K562 (cell line): ENCODE data around the gene ZCCHC14. TPM values are rescaled to one million over a fixed set of nuclear protein-coding genes. Genes with fewer than 3 reads are reported as not detected.
A peak's percentile ranks its signal among the peaks of the same experiment; 100 is the strongest.

Experiments used
- ATAC-seq: fragments of 200-7000 bp; cut with Tn5 transposase; 3 replicates; pipeline ENCODE4 v1.9.1; 2020; ENCODE audit warnings: moderate library complexity
- BruUV-seq: library from RNA; stranded (reverse); fragments of 400-500 nt; replicated peaks from 2 replicates; lab custom pipeline; 2021; lab: Mats Ljungman, UMichigan
- CTCF ChIA-PET: fragments of 300-600 bp; formaldehyde crosslinking; extraction: SDS; loops from one replicate; lab custom pipeline; 2021; ENCODE audit warnings: low intra/inter-chr PET ratio; lab: Yijun Ruan, JAX
- POLR2A ChIA-PET: fragments of 300-600, 350-650 bp; sonication (Branson Sonifier 250); formaldehyde crosslinking; extraction: SDS; loops from one replicate; lab custom pipeline; 2021; ENCODE audit warnings: antibody characterized with exemption, inconsistent platforms; lab: Yijun Ruan, JAX
- DNase-seq, 4 experiments: peaks; one replicate each; pipeline versions ENCODE4 v3.0.0 to v3.0.0-alpha.2; 2011 to 2018; ENCODE audit warnings: low spot score in 3 of 4, mixed read lengths in 3 of 4; ENCODE audit errors: extremely low read depth in 1 of 4
- FAIRE-seq: peaks from 2 replicates; lab custom pipeline; 2011; peaks lifted over from hg19 to GRCh38; lab: Jason Lieb, UNC
- H2AFZ ChIP-seq: 2 replicates; pipeline ENCODE4 v1.6.0; 2011; ENCODE audit warnings: low read depth, low read length, control low read depth, inconsistent platforms
- H3K27ac ChIP-seq: fragments of 200-600 bp; 3 replicates; pipeline ENCODE4 v1.8.0; 2011; ENCODE audit warnings: low read depth, mild to moderate bottlenecking, control low read depth, inconsistent platforms, low read length, moderate library complexity, mixed read lengths; ENCODE audit errors: extremely low read depth
- H3K27me3 ChIP-seq, 2 experiments: fragments of 300-600 bp in 1 of 2; 2 replicates in 1 of 2; 3 replicates in 1 of 2; pipeline versions ENCODE4 v1.6.0 to v1.8.0; 2011; ENCODE audit warnings: inconsistent platforms in 2 of 2, low read length in 2 of 2, mild to moderate bottlenecking in 1 of 2, mixed read lengths in 1 of 2, moderate library complexity in 1 of 2; ENCODE audit not compliant: control insufficient read depth in 2 of 2, insufficient read depth in 2 of 2
- H3K36me3 ChIP-seq: fragments of 300-600 bp; 3 replicates; pipeline ENCODE4 v1.8.0; 2011; ENCODE audit warnings: mild to moderate bottlenecking, low read length, inconsistent platforms; ENCODE audit not compliant: control insufficient read depth, insufficient read depth
- H3K4me1 ChIP-seq, 2 experiments: fragments of 200-600 bp in 1 of 2; replicated peaks in 1 of 2; 2 replicates in 1 of 2; 3 replicates in 1 of 2; pipeline versions ENCODE4 v1.5.1 to v1.8.0; 2011; ENCODE audit warnings: inconsistent platforms in 2 of 2, low read length in 2 of 2, mild to moderate bottlenecking in 1 of 2, mixed read lengths in 1 of 2, moderate library complexity in 1 of 2; ENCODE audit not compliant: control insufficient read depth in 2 of 2, insufficient read depth in 2 of 2
- H3K4me2 ChIP-seq: 2 replicates; pipeline ENCODE4 v1.6.1; 2011; ENCODE audit warnings: low read length, control low read depth, inconsistent platforms, mixed read lengths; ENCODE audit not compliant: insufficient read depth
- H3K4me3 ChIP-seq: fragments of 200-600 bp; sonication (generic), shearing (Covaris generic); 2 replicates; pipeline ENCODE4 v1.5.1; 2016; ENCODE audit warnings: control low read depth, inconsistent platforms
- H3K79me2 ChIP-seq: fragments of 200-600 bp; 3 replicates; pipeline ENCODE4 v1.8.0; 2011; ENCODE audit warnings: low read length, inconsistent platforms; ENCODE audit not compliant: control insufficient read depth, insufficient read depth
- H3K9ac ChIP-seq, 2 experiments: 2 replicates each; pipeline versions ENCODE4 v1.6.0 to v1.6.1; 2011; ENCODE audit warnings: low read depth in 2 of 2, low read length in 2 of 2, control low read depth in 1 of 2, inconsistent platforms in 1 of 2, mild to moderate bottlenecking in 1 of 2, mixed read lengths in 1 of 2; ENCODE audit not compliant: insufficient read depth in 1 of 2
- H3K9me1 ChIP-seq: one replicate; pipeline ENCODE4 v1.6.0; 2011; ENCODE audit warnings: inconsistent platforms, mild to moderate bottlenecking, low read length, moderate library complexity; ENCODE audit not compliant: control insufficient read depth, insufficient read depth
- H3K9me3 ChIP-seq: replicated peaks from 2 replicates; pipeline ENCODE4 v1.5.1; 2011; ENCODE audit warnings: low read depth, low read length, inconsistent platforms; ENCODE audit not compliant: control insufficient read depth, insufficient read depth
- H4K20me1 ChIP-seq: replicated peaks from 2 replicates; pipeline ENCODE4 v1.6.1; 2011; ENCODE audit warnings: low read length, inconsistent platforms, mixed read lengths; ENCODE audit not compliant: control insufficient read depth, insufficient read depth
- CBFA2T3 ChIP-seq: fragments of 450-650 bp; IDR thresholded peaks from 2 replicates; pipeline ENCODE4 v1.6.1; 2017
- EP400 ChIP-seq: fragments of 450-650 bp; IDR thresholded peaks from 2 replicates; pipeline ENCODE4 v1.6.1; 2017; ENCODE audit warnings: antibody characterized with exemption, mild to moderate bottlenecking, moderate library complexity
- ETV5 ChIP-seq: sonication (generic); formaldehyde crosslinking; IDR thresholded peaks from 2 replicates; pipeline ENCODE4 v1.4.0; 2020; ENCODE audit warnings: low read depth, mild to moderate bottlenecking, missing genetic modification reagents
- ZNF589 ChIP-seq: fragments of 200-800 bp; sonication (Bioruptor generic); IDR thresholded peaks from 2 replicates; pipeline ENCODE4 v1.6.1; 2016; ENCODE audit warnings: low read depth, missing genetic modification characterization, missing compliant biosample characterization
- WGBS: fragments of 100-300 bp; shearing (Covaris generic); methylation state at CpG from one replicate; pipeline ENCODE4 v1.1.6; 2016; ENCODE audit warnings: low coverage, mixed read lengths; ENCODE audit not compliant: insufficient coverage; ENCODE audit errors: missing lambda C conversion rate; 5-methylcytosine and 5-hydroxymethylcytosine counted together
- in situ Hi-C: fragments of 300-500 bp; cut with MboI; formaldehyde crosslinking; loops from 4 replicates; pipeline ENCODE4 v1.15.0; 2018; ENCODE audit warnings: inconsistent platforms, mixed read lengths
- intact Hi-C: fragments of 100-400 bp; cut with micrococcal nuclease; formaldehyde crosslinking; loops from 2 replicates; pipeline ENCODE4 v1.14.2; 2022
- polyA plus RNA-seq, 8 experiments: library from polyadenylated mRNA; depleted of rRNA in 4 of 8; stranded (reverse) in 5 of 8; unstranded in 3 of 8; fragments of >200 nt; fragmentation: Nextera tagmentation in 2 of 8; fragmentation: Illumina TruSeq in 1 of 8; extraction: Ambion mirVana in 2 of 8; extraction: Trizol in 1 of 8; gene quantifications; 2 replicates each; pipeline versions ENCODE4 v1.2.1 to v1.2.3, GENCODE V29; 2011 to 2014; ENCODE audit warnings: inconsistent platforms in 1 of 8, missing spikeins in 1 of 8
- total RNA-seq, 7 experiments: library from RNA; depleted of rRNA in 6 of 7; stranded (reverse); fragments of >200 nt in 6 of 7; fragmentation: Illumina TruSeq in 2 of 7; extraction: Trizol in 2 of 7; gene quantifications; 2 replicates each; pipeline versions ENCODE4 v1.2.1 to v1.2.3, GENCODE V29; 2011 to 2021; ENCODE audit warnings: low replicate concordance in 1 of 7
- TF ChIP-seq, protein P1 (sequence below): fragments of 450-650 bp; formaldehyde crosslinking; IDR thresholded peaks from 2 replicates; pipeline ENCODE4 v1.4.0; 2020; ENCODE audit warnings: mild to moderate bottlenecking, moderate library complexity
- TF ChIP-seq, protein P2 (sequence below): fragments of 250-450 bp; sonication (Bioruptor Pico); IDR thresholded peaks from 2 replicates; pipeline ENCODE4 v1.4.0; 2020; ENCODE audit warnings: mild to moderate bottlenecking, moderate library complexity
- TF ChIP-seq, protein P3 (sequence below): IDR thresholded peaks from 2 replicates; pipeline ENCODE4 v1.6.1; 2016; ENCODE audit warnings: missing genetic modification characterization, missing compliant biosample characterization
- TF ChIP-seq, protein P4 (sequence below): fragments of 200-800 bp; sonication (Bioruptor generic); IDR thresholded peaks from 2 replicates; pipeline ENCODE4 v1.6.1; 2016; ENCODE audit warnings: missing genetic modification characterization, missing compliant biosample characterization

The ZCCHC14 gene
- total and polyA plus RNA-seq, 9 of the 15 experiments (the other 6 are each of a cell fraction or from before 2014, with no cell fraction given) = 1.5 to 12.4 (median 2.9) TPM

DNA sequence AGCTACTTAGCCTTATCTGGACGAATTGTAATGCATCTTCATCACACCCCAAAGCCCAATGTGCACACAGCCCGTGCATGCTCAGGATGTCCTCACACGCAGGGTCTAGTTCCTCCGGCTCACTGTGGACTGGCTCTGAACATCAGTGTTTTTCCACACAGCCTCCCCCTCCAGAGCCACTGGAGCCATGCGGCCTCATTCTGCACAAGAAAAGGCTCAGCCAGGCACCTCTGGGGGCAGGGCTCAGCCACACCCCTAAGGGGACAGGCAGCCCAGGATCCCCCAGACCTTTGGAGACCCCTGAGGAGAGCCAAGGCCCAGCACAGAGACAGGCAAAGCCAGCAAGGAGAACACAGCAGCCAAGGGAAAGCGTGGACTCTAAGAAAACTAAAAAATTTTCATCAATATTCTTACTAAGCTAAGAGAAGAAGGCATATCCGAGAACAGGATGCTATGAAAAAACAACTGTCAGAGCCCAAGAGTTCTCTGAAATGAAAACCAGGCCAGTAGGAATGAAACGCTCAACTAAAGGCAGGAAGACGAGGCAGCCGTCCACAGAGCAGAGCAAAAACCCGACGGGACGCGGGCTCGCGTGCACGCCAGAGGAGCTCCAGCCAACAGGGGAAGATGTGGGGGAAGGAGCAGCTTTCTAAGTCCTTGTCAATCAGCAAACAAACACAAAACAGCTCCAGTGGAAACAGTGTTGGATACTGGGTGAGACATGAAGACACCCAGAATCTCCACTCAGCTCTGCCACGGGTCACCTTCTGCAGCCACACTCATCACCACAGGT is 66.2 kb downstream of the ZCCHC14 start:
- Histone ChIP-seq H3K4me3 (no peak overlapping the region), H3K79me2 (no peaks in the 10 kb centered on the region), H3K9me1 (no peaks in the 10 kb centered on the region), H4K20me1 (no peaks in the 10 kb centered on the region), H3K9me3 (no peaks in the 10 kb centered on the region), H3K4me2 (no peak overlapping the region), H3K4me1 (peaks cover 0 to 6% of the 10 kb centered on the region in 2 experiments; a peak in 2 of 5 replicates), H3K27ac (no peak overlapping the region), H2AFZ (no peak overlapping the region), H3K27me3 (no peaks in the 10 kb centered on the region), H3K9ac (peak overlapping the region in 1 of 2 experiments; percentile 39; a peak in 1 of 4 replicates), H3K36me3 (peaks cover 14% of the 10 kb centered on the region; the same call in 1 of the 3 replicates)
- intact Hi-C loops (no loop called here), in situ Hi-C loops (no loop called here)
- CTCF ChIA-PET = no interaction called here
- 65% methylated on average over 18 of the region's 18 CpGs for WGBS
- DNase-seq (no peak), FAIRE-seq (no peak), ATAC-seq (no peak)
- no TSS peak for BruUV-seq
- POLR2A ChIA-PET = interaction anchor here (1.2 to 2.3 kb wide), 3 partner anchors 12 to 19 kb away, joined by 3 to 7 read pairs (median 4); no protein-coding TSS in a partner anchor
- TF ChIP-seq, protein P1, sequence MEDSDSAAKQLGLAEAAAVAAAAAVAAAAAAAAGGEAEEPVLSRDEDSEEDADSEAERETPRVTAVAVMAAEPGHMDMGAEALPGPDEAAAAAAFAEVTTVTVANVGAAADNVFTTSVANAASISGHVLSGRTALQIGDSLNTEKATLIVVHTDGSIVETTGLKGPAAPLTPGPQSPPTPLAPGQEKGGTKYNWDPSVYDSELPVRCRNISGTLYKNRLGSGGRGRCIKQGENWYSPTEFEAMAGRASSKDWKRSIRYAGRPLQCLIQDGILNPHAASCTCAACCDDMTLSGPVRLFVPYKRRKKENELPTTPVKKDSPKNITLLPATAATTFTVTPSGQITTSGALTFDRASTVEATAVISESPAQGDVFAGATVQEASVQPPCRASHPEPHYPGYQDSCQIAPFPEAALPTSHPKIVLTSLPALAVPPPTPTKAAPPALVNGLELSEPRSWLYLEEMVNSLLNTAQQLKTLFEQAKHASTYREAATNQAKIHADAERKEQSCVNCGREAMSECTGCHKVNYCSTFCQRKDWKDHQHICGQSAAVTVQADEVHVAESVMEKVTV = no peak
- TF ChIP-seq, protein P2, sequence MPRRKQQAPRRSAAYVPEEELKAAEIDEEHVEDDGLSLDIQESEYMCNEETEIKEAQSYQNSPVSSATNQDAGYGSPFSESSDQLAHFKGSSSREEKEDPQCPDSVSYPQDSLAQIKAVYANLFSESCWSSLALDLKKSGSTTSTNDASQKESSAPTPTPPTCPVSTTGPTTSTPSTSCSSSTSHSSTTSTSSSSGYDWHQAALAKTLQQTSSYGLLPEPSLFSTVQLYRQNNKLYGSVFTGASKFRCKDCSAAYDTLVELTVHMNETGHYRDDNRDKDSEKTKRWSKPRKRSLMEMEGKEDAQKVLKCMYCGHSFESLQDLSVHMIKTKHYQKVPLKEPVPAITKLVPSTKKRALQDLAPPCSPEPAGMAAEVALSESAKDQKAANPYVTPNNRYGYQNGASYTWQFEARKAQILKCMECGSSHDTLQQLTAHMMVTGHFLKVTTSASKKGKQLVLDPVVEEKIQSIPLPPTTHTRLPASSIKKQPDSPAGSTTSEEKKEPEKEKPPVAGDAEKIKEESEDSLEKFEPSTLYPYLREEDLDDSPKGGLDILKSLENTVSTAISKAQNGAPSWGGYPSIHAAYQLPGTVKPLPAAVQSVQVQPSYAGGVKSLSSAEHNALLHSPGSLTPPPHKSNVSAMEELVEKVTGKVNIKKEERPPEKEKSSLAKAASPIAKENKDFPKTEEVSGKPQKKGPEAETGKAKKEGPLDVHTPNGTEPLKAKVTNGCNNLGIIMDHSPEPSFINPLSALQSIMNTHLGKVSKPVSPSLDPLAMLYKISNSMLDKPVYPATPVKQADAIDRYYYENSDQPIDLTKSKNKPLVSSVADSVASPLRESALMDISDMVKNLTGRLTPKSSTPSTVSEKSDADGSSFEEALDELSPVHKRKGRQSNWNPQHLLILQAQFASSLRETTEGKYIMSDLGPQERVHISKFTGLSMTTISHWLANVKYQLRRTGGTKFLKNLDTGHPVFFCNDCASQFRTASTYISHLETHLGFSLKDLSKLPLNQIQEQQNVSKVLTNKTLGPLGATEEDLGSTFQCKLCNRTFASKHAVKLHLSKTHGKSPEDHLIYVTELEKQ (CRISPR knock-in tag) = no peak
- TF ChIP-seq ZNF589 (CRISPR knock-in tag) (no peak), ETV5 (CRISPR knock-in tag) (no peak), EP400 (no peak), CBFA2T3 (no peak)
- TF ChIP-seq, protein P3, sequence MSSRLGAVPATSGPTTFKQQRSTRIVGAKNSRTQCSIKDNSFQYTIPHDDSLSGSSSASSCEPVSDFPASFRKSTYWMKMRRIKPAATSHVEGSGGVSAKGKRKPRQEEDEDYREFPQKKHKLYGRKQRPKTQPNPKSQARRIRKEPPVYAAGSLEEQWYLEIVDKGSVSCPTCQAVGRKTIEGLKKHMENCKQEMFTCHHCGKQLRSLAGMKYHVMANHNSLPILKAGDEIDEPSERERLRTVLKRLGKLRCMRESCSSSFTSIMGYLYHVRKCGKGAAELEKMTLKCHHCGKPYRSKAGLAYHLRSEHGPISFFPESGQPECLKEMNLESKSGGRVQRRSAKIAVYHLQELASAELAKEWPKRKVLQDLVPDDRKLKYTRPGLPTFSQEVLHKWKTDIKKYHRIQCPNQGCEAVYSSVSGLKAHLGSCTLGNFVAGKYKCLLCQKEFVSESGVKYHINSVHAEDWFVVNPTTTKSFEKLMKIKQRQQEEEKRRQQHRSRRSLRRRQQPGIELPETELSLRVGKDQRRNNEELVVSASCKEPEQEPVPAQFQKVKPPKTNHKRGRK (tag) = no peak
- TF ChIP-seq, protein P4, sequence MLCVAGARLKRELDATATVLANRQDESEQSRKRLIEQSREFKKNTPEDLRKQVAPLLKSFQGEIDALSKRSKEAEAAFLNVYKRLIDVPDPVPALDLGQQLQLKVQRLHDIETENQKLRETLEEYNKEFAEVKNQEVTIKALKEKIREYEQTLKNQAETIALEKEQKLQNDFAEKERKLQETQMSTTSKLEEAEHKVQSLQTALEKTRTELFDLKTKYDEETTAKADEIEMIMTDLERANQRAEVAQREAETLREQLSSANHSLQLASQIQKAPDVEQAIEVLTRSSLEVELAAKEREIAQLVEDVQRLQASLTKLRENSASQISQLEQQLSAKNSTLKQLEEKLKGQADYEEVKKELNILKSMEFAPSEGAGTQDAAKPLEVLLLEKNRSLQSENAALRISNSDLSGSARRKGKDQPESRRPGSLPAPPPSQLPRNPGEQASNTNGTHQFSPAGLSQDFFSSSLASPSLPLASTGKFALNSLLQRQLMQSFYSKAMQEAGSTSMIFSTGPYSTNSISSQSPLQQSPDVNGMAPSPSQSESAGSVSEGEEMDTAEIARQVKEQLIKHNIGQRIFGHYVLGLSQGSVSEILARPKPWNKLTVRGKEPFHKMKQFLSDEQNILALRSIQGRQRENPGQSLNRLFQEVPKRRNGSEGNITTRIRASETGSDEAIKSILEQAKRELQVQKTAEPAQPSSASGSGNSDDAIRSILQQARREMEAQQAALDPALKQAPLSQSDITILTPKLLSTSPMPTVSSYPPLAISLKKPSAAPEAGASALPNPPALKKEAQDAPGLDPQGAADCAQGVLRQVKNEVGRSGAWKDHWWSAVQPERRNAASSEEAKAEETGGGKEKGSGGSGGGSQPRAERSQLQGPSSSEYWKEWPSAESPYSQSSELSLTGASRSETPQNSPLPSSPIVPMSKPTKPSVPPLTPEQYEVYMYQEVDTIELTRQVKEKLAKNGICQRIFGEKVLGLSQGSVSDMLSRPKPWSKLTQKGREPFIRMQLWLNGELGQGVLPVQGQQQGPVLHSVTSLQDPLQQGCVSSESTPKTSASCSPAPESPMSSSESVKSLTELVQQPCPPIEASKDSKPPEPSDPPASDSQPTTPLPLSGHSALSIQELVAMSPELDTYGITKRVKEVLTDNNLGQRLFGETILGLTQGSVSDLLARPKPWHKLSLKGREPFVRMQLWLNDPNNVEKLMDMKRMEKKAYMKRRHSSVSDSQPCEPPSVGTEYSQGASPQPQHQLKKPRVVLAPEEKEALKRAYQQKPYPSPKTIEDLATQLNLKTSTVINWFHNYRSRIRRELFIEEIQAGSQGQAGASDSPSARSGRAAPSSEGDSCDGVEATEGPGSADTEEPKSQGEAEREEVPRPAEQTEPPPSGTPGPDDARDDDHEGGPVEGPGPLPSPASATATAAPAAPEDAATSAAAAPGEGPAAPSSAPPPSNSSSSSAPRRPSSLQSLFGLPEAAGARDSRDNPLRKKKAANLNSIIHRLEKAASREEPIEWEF (CRISPR knock-in tag) = no peak
